ENCODE data around the gene DHX40.

DNA sequence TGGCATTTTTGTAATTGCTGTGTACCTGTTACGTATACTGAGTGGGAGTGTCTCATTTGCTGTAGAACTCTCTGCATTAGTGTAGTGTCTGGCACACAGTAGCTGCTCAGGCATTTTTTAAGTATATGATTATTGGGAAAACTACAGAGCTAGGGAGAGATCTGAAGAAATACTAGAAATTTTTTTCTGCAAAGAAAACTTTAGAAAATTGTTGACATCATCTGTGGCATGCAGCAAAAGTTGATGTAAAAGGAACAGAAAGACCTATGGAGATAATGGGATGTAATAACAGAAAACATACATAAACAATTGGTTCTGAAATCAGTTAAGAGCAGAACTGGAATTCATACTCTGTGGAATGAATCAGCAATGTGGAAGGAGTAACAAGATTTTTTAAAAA is 65.9 kb downstream of the DHX40 start:
- no peak for TF ChIP-seq POLR2A (IDR thresholded peaks at IDR 0.05)
- TF ChIP-seq EP300 (IDR thresholded peaks at IDR 0.05), result no peak
- TF ChIP-seq, protein P1, sequence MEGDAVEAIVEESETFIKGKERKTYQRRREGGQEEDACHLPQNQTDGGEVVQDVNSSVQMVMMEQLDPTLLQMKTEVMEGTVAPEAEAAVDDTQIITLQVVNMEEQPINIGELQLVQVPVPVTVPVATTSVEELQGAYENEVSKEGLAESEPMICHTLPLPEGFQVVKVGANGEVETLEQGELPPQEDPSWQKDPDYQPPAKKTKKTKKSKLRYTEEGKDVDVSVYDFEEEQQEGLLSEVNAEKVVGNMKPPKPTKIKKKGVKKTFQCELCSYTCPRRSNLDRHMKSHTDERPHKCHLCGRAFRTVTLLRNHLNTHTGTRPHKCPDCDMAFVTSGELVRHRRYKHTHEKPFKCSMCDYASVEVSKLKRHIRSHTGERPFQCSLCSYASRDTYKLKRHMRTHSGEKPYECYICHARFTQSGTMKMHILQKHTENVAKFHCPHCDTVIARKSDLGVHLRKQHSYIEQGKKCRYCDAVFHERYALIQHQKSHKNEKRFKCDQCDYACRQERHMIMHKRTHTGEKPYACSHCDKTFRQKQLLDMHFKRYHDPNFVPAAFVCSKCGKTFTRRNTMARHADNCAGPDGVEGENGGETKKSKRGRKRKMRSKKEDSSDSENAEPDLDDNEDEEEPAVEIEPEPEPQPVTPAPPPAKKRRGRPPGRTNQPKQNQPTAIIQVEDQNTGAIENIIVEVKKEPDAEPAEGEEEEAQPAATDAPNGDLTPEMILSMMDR (IDR thresholded peaks at IDR 0.05), result no peak
- no peak for TF ChIP-seq POLR2AphosphoS5 (IDR thresholded peaks at IDR 0.05)
